Duodenal mucosa (tissue), 2 donors: ENCODE results near the gene PANK3.
"Not testable (repeated sequence)": the region's sequence is repeated elsewhere in the genome, so short reads cannot be mapped to it uniquely, and the experiment has no call there.

ENCODE experiments used
- H3K27ac ChIP-seq: one replicate; pipeline ENCODE4 v1.7.0; 2013; ENCODE audit warnings: low read depth, low read length
- H3K27me3 ChIP-seq, 2 donors: one replicate each; pipeline ENCODE4 v1.7.0; 2013; ENCODE audit warnings: low read length in 2 of 2, control low read depth in 1 of 2; ENCODE audit not compliant: insufficient read depth in 2 of 2, control insufficient read depth in 1 of 2
- H3K36me3 ChIP-seq, 2 donors: one replicate each; pipeline ENCODE4 v1.7.0; 2013; ENCODE audit warnings: low read length in 2 of 2, control low read depth in 1 of 2; ENCODE audit not compliant: insufficient read depth in 2 of 2, control insufficient read depth in 1 of 2
- H3K4me1 ChIP-seq, 2 donors: one replicate each; pipeline ENCODE4 v1.7.0; 2013; ENCODE audit warnings: low read length in 2 of 2, control low read depth in 1 of 2; ENCODE audit not compliant: insufficient read depth in 2 of 2, control insufficient read depth in 1 of 2
- H3K4me3 ChIP-seq, 2 donors: one replicate each; pipeline ENCODE4 v1.7.0; 2013; ENCODE audit warnings: low read length in 2 of 2, low read depth in 1 of 2
- H3K9ac ChIP-seq, 2 donors: one replicate each; pipeline ENCODE4 v1.7.0; 2013; ENCODE audit warnings: low read length in 2 of 2, low read depth in 1 of 2
- H3K9me3 ChIP-seq, 2 donors: one replicate each; pipeline ENCODE4 v1.7.0; 2013; ENCODE audit warnings: low read length in 2 of 2, control low read depth in 1 of 2; ENCODE audit not compliant: control insufficient read depth in 1 of 2

Gene PANK3

DNA sequence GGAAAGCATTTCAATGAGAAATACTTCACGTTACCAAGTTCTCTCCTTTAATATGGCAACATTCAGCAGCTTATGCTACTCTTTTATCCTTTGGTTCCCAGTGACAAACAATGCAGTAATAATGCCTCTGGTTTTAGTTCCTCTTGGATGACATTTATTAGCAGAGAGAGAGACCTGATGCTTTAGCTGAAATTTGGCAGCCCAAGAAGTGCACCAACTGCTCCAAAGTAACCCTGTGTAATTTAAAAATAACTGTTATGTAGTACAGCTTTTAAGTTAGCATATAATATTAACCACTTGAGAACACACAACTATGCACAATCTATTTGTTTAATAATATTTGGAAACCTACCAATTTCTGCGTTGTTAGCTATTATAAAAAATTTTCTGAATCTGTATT lies 21.8 kb downstream of the PANK3 start:
- Histone ChIP-seq H3K27ac (no peak overlapping the region), H3K4me1 (peaks cover 3 to 4% of the 10 kb centered on the region in 2 donors), H3K9me3 (no peaks in the 10 kb centered on the region), H3K4me3 (no peak overlapping the region), H3K9ac (no peak overlapping the region), H3K36me3 (peaks cover 27 to 84% of the 10 kb centered on the region in 2 donors), H3K27me3 (no peaks in the 10 kb centered on the region)

DNA sequence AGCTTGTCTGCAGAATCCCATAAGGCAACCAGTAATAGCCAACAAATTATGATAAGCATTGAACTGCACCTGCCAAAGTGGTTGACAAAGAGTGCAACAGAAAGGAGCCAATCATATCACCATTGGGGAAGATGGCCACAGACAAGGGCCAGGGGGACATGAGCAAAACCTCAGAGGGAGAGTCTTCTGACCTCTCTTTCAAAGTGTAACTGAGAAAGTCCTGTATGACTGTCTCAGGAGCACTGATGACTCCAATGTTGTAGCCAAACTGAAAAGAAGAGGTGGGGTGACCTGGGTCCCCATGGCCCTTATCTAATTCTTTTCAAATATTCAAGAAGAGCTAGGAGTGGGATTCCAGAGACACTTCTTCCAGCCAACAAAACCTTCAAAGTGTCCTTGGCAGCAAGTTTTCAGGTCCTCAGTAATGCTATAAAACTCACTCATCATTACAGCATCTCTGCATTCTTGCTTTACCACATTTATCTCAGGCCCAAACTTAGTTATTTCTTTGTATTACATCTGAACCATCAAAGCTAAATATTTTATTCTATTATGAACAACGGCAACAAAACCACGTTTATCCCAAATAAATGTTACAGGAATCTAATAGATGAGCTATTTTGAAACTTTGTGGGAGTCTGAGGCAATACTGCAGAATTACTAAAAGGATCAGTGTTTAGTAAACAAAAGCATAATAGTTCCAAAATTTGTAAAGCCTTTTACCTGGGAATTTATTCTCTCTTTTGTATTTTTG lies 25.6 kb downstream of the PANK3 start:
- no peak overlapping the region for H3K27ac ChIP-seq

DNA sequence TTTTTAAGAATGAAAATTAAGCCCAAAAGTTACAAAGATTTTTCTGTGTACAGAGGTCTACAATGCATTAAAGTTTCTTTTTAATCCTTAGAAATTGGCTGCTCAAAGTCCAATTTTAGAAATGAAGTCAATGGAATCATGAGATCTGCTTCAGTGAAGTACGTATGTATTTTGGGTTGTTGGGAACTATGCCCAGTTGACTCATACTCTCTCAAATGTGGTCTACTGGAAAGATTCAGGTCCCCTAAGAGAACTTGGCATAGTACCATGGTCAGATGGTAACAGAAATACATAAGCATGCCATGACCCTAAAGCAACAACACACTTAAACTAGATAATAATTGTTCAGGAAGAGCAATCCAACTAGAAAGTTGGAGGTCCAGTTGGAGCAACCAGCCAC lies 27.0 kb downstream of the PANK3 start:
- Histone ChIP-seq H3K27ac (no peak overlapping the region), H3K4me1 (no peaks in the 10 kb centered on the region), H3K36me3 (peaks cover 17 to 67% of the 10 kb centered on the region in 2 donors), H3K9me3 (no peaks in the 10 kb centered on the region), H3K27me3 (no peaks in the 10 kb centered on the region), H3K4me3 (no peak overlapping the region), H3K9ac (no peak overlapping the region)

More for the DNA sequence above, 25.6 kb downstream of the PANK3 start:
- H3K9me3 ChIP-seq = no peaks in the 10 kb centered on the region
- H3K27me3 ChIP-seq = no peaks in the 10 kb centered on the region
- no peaks in the 10 kb centered on the region for H3K4me1 ChIP-seq
- H3K4me3 ChIP-seq = no peak overlapping the region
- H3K9ac ChIP-seq = no peak overlapping the region
- peaks cover 23 to 70% of the 10 kb centered on the region in 2 donors for H3K36me3 ChIP-seq

DNA sequence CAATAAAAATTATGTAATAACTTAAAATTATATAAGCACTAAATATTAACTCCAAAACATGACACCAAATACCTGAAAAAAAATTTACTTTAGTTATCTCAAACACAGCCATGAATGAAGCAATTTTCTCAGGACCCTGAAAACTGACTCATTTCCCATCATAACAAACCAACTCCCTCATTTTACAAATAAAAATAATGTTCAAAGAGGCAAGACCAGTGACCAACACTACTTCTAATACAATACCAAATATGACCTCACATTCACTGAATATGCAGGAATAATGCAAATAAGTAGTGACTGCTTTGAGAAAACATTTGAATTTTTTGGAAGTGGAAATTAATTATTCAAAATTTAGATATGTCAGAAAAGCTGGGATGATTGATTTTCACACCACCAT lies 28.5 kb downstream of the PANK3 start:
- Histone ChIP-seq H3K9me3 (no peaks in the 10 kb centered on the region), H3K36me3 (peaks cover 12 to 53% of the 10 kb centered on the region in 2 donors), H3K4me1 (no peaks in the 10 kb centered on the region), H3K27me3 (no peaks in the 10 kb centered on the region), H3K9ac (no peak overlapping the region), H3K4me3 (no peak overlapping the region), H3K27ac (no peak overlapping the region)

DNA sequence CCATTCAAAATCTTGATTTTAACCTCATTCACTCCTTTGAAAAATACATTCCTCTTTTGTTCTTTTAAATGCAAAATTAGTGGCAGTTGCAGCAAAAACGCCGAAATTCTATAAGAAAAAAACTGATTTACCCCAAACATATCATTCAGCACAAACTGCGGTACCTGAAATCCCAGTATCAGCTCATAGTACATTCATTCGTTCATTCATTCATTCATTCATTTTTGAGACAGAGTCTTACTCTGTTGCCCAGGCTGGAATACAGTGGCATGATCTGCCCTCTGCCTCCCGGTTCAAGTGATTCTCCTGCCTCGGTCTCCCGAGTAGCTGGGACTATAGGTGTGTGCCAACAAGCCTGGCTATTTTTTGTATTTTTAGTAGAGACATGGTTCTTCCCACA lies 29.6 kb downstream of the PANK3 start:
- Histone ChIP-seq H3K36me3 (peaks cover 12 to 43% of the 10 kb centered on the region in 2 donors), H3K27me3 (no peaks in the 10 kb centered on the region), H3K4me1 (no peaks in the 10 kb centered on the region), H3K9me3 (no peaks in the 10 kb centered on the region), H3K9ac (no peak overlapping the region), H3K27ac (no peak overlapping the region), H3K4me3 (no peak overlapping the region)

DNA sequence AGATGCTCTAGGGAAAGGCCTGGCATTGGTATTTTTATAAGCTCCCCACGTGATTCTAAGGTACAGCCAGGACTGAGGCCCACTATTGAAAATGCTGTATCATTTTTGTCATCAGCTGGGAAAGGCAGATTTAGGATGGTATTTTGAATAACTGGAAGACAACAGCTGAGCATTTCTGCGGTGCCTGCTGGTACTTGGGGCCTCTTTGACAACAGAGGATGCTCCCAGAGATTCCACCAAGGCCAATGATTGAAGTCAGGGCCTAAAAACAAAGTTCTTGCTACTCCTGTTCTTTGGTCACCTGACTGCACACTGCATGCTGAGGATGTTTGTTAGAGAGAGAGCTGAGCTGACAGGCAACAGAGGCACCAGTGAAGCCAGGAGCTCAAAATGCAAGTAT lies 42.0 kb downstream of the PANK3 start:
- Histone ChIP-seq H3K36me3 (no peaks in the 10 kb centered on the region), H3K27ac (no peak overlapping the region), H3K4me1 (no peaks in the 10 kb centered on the region), H3K9me3 (no peaks in the 10 kb centered on the region), H3K9ac (no peak overlapping the region), H3K27me3 (no peaks in the 10 kb centered on the region), H3K4me3 (no peak overlapping the region)

DNA sequence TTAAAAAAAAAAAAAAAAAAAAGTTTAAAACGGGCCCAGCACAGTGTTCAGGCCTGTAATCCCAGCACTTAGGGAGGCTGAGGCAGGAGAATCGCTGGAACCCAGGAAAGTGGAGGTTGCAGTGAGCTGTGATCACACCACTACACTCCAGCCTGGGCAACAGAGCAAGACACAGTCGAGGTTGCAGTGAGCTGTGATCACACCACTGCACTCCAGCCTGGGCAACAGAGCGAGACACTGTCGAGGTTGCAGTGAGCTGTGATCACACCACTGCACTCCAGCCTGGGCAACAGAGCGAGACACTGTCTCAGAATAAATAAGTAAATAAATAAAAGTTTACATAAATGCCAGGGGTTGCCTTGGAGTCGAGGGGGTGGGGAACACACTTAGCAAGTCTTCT lies 44.8 kb downstream of the PANK3 start:
- H3K9me3 ChIP-seq, H3K27ac ChIP-seq, H3K4me3 ChIP-seq, H3K36me3 ChIP-seq, H3K9ac ChIP-seq, H3K4me1 ChIP-seq: not testable (repeated sequence)
- peaks cover 19 to 21% of the 10 kb centered on the region in 2 donors for H3K27me3 ChIP-seq

DNA sequence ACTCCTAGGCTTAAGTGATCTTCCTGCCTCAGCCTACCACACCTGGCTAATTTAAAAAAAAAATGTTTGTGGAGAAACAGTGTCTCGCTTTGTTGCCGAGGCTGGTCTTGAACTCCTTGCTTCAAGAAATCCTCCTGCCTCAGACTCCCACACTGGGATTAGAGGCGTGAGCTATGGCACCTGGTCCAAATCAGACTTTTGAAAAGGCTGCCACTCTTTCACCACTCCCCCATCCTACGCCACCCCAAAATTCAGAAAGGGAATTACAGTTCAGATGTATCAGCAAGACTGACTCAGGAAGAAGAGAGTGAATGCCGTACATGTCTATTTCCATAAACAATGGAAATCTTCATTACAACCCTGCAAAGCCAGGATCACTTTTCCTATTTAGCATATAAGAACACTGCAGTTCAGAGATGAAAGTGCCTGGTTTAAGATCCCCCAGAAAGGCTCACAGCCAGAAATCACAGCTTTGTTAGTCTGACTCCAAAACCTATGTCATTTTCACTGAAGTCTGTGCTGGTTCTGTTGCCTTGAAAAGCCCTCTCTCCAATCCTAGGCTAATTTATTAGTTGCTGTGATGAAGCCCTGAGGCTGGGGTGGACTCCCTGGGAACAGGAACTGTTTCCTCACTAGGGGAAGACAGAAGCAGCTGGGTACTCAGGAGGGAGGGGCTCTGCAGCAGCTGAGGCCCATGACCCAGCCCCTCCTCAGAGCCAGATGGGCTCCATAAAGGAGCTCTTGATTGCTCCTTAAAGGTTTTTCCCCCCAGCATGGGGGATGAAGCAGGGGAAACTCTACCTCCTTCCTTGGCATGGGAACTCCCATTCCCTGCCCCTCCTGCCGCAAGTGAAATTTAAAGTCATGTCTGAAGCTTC lies 46.9 kb downstream of the PANK3 start:
- Histone ChIP-seq H3K4me1 (peaks cover 0 to 3% of the 10 kb centered on the region in 2 donors), H3K36me3 (no peaks in the 10 kb centered on the region), H3K27me3 (peaks cover 24 to 31% of the 10 kb centered on the region in 2 donors), H3K27ac (no peak overlapping the region), H3K4me3 (no peak overlapping the region), H3K9me3 (no peaks in the 10 kb centered on the region), H3K9ac (no peak overlapping the region)

DNA sequence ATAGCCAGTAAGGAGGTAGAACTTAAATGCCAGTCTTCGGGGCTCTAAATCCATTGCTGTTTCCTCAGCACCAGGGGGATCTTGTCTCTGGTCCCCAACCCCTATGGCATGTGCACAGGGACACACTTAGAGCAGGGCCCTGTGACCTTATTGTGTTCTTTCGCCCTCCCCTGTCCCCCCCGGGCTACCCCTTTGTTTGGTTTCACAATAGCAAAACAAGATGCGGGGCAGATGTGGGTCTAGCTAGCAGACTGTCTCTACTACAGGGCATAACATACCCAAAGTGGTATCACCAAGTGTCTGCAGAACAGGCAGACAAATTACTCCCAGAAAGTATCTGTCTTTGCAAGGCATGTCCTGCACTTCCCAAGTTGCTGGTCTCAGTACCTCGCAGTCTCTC lies 48.0 kb downstream of the PANK3 start:
- H3K27me3 ChIP-seq = peaks cover 24 to 31% of the 10 kb centered on the region in 2 donors
- H3K9me3 ChIP-seq = no peaks in the 10 kb centered on the region

DNA sequence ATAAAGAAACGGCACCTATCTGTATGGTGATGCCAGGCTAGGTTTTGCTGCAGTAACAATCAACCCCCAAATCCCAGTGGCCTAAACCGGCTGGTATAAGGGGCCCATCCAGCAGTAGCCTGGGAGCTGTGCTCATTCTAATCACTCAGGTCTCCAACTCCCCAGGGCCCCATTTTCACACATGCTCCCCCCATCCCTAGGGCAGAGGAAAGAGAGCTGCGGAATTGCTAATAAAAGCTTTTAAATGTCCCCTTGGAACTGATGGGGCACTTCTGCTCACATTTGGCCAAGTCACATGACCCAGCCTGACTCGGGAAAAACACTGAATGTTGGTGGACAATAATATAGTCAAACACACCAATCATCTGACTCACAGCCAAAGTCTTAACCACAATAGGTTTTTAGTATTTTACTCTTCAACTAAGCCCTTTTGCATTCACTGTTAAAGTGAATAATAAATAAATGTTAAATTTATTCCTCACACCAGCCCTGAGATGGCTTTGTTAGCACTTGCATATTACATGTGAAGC lies 48.5 kb downstream of the PANK3 start:
- Histone ChIP-seq H3K9ac (no peak overlapping the region), H3K4me1 (peaks cover 0 to 3% of the 10 kb centered on the region in 2 donors), H3K27me3 (peaks cover 24 to 31% of the 10 kb centered on the region in 2 donors), H3K36me3 (no peaks in the 10 kb centered on the region), H3K4me3 (no peak overlapping the region), H3K27ac (no peak overlapping the region), H3K9me3 (no peaks in the 10 kb centered on the region)

More for the DNA sequence above, 48.0 kb downstream of the PANK3 start:
- Histone ChIP-seq H3K4me1 (peaks cover 0 to 3% of the 10 kb centered on the region in 2 donors), H3K36me3 (no peaks in the 10 kb centered on the region), H3K27ac (no peak overlapping the region), H3K9ac (no peak overlapping the region), H3K4me3 (no peak overlapping the region)
